Natural killer cell (primary cell): Measurements from ENCODE around the gene S100A2. TPM values are rescaled to one million over a fixed set of nuclear protein-coding genes. Genes with fewer than 3 reads are reported as not detected.

Experiments
- ATAC-seq, 3 donors: fragments of 150-1000 bp in 2 of 3; fragments of 200-7000 bp in 1 of 3; cut with Tn5 transposase; 1 replicate in 1 of 3; 2 replicates in 2 of 3; pipeline ENCODE4 v1.10.0; 2021; ENCODE audit warnings: mild to moderate bottlenecking in 2 of 3, moderate library complexity in 2 of 3
- DNase-seq, 2 donors: peaks; one replicate each; pipeline versions ENCODE4 v3.0.0 to v3.0.0-alpha.2; 2013 to 2021; ENCODE audit warnings: mixed read lengths in 1 of 2
- H3K27ac ChIP-seq: one replicate; pipeline ENCODE4 v1.5.1; 2013; ENCODE audit warnings: mild to moderate bottlenecking, low read length
- H3K27me3 ChIP-seq: one replicate; pipeline ENCODE4 v1.6.1; 2013; ENCODE audit warnings: low read length; ENCODE audit not compliant: control insufficient read depth, insufficient read depth
- H3K36me3 ChIP-seq: one replicate; pipeline ENCODE4 v1.6.1; 2013; ENCODE audit warnings: low read length; ENCODE audit not compliant: control insufficient read depth, insufficient read depth
- H3K4me1 ChIP-seq: one replicate; pipeline ENCODE4 v1.6.1; 2013; ENCODE audit warnings: low read length; ENCODE audit not compliant: control insufficient read depth, insufficient read depth
- H3K4me3 ChIP-seq: one replicate; pipeline ENCODE4 v1.5.1; 2013; ENCODE audit warnings: low read length
- H3K9me3 ChIP-seq: one replicate; pipeline ENCODE4 v1.6.1; 2013; ENCODE audit warnings: low read length; ENCODE audit not compliant: control insufficient read depth, insufficient read depth
- H3K27ac Mint-ChIP-seq, 2 donors: one replicate each; pipeline ENCODE4 v1.8.0; 2022; ENCODE audit warnings: mild to moderate bottlenecking in 2 of 2, mixed read lengths in 2 of 2, moderate library complexity in 1 of 2
- H3K27me3 Mint-ChIP-seq, 2 donors: one replicate each; pipeline ENCODE4 v1.8.0; 2022; ENCODE audit warnings: low read depth in 2 of 2, mixed read lengths in 2 of 2
- H3K36me3 Mint-ChIP-seq: one replicate; pipeline ENCODE4 v1.8.0; 2022; ENCODE audit warnings: mixed read lengths
- H3K4me1 Mint-ChIP-seq, 2 donors: one replicate each; pipeline ENCODE4 v1.8.0; 2022; ENCODE audit warnings: mixed read lengths in 2 of 2
- H3K4me3 Mint-ChIP-seq: one replicate; pipeline ENCODE4 v1.8.0; 2022; ENCODE audit warnings: mild to moderate bottlenecking, moderate library complexity, mixed read lengths
- H3K9me3 Mint-ChIP-seq, 2 donors: one replicate each; pipeline ENCODE4 v1.8.0; 2022; ENCODE audit warnings: mixed read lengths in 2 of 2
- WGBS: methylation state at CpG from one replicate; pipeline ENCODE4 v1.1.7; 2013; ENCODE audit warnings: missing lambda C conversion rate; ENCODE audit not compliant: insufficient coverage; 5-methylcytosine and 5-hydroxymethylcytosine counted together
- intact Hi-C: fragments of 100-400 bp; cut with micrococcal nuclease; formaldehyde crosslinking; loops from one replicate; pipeline ENCODE4 v1.14.2; 2022
- total RNA-seq, 4 donors: library from RNA; stranded (reverse); fragments of 120-200 nt in 1 of 4; gene quantifications; one replicate each; pipeline versions ENCODE4 v1.2.3 to v1.2.4, GENCODE V29; 2013 to 2022
- TF ChIP-seq, protein P1 (sequence below): fragments of 200-600 bp; IDR thresholded peaks from one replicate; pipeline ENCODE4 v1.8.0; 2022; ENCODE audit warnings: antibody characterized with exemption

Gene S100A2
- total RNA-seq, 3 donors from 2014 or later (not counting 1 experiment from before 2014, with no cell fraction given), result not detected

DNA sequence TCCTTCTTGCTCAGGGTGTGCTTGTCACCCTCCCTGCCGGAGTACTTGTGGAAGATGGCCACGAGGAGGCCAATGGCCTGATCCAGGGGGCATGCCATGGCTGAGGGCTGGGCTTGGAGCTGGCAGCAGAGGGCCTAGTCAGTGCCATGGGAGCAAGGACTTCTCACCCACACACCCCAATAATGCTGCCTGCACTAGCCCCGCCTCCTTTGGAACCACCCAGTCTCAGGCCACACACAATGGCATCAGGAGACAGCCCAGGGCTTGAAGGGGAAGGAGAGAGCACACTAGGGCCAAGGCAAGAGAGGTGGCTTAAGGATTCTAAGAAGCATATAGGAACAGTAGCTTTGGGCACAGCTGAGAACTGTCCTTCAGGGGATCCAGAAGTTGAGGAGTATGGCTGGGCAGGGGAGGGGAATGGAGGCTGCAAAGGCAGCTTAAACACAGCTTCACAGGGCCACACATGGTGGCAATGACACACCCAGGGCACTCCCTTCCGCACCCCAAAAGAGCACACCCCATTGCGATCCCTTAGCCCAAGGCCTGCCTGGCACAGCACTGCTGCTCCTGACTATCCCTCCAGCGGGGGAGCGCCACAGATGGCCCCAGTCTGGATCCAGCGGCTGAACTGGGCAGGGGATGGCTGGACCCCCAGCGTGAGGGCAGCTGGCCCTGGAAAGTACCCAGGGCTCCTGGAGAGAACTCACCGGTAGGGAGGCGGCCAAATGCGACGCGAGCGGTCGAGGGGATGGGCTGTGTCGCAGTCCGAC, 30.2 kb downstream of the S100A2 start, which contains the start of gene S100A6:
TSS of gene S100A6 (minus strand) at position 750 of the 770 bp plus-strand sequence. CDS start at position 98, 652 bp downstream.
- peak within 1 kb of the TSS; percentile 96 for H3K27ac ChIP-seq
- Mint-ChIP-seq H3K27ac (peak within 1 kb of the TSS; percentile 90 to 94), H3K4me1 (peaks cover 62 to 74% of the 10 kb centered on the region in 2 donors), H3K4me3 (peak within 1 kb of the TSS; percentile 93), H3K36me3 (no peaks in the 10 kb centered on the region), H3K9me3 (no peaks in the 10 kb centered on the region), H3K27me3 (no peaks in the 10 kb centered on the region)
- TF ChIP-seq, protein P1, sequence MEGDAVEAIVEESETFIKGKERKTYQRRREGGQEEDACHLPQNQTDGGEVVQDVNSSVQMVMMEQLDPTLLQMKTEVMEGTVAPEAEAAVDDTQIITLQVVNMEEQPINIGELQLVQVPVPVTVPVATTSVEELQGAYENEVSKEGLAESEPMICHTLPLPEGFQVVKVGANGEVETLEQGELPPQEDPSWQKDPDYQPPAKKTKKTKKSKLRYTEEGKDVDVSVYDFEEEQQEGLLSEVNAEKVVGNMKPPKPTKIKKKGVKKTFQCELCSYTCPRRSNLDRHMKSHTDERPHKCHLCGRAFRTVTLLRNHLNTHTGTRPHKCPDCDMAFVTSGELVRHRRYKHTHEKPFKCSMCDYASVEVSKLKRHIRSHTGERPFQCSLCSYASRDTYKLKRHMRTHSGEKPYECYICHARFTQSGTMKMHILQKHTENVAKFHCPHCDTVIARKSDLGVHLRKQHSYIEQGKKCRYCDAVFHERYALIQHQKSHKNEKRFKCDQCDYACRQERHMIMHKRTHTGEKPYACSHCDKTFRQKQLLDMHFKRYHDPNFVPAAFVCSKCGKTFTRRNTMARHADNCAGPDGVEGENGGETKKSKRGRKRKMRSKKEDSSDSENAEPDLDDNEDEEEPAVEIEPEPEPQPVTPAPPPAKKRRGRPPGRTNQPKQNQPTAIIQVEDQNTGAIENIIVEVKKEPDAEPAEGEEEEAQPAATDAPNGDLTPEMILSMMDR, result no peak
- DNase-seq (peak; percentile 29 to 68), ATAC-seq (peak; percentile 9 to 35 (median 27))
- H3K27me3 ChIP-seq, result no peaks in the 10 kb centered on the region
- H3K4me1 ChIP-seq, result peaks cover 69% of the 10 kb centered on the region
- H3K4me3 ChIP-seq, result peak within 1 kb of the TSS; percentile 90
- H3K9me3 ChIP-seq, result no peaks in the 10 kb centered on the region
- intact Hi-C loops, result loop anchor here (1.0 to 2.0 kb wide), 2 partner anchors 10 to 99 kb away; partner anchors contain the start of genes CHTOP and S100A4
- 11% methylated on average over 18 of the region's 18 CpGs for WGBS
- H3K36me3 ChIP-seq, result peaks cover 8% of the 10 kb centered on the region

DNA sequence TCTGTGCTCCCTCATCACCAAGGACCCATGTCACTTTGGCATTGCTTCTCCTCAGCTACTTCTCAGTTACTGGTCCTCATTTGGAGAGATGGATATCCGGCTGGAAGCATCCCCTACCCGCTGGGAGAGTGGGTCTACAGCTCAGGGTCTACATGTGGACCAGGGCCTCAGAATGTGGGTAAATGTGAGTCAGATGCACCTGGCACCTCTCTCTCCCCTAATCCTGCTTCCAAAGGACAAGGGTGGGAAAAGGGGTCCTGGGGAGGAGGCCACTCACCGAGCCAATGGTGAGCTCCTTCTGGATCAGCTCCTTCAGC, 30.8 kb downstream of the S100A2 start:
- intact Hi-C loops, result no loop called here
- TF ChIP-seq, protein P1, result no peak
- ATAC-seq, result no peak

DNA sequence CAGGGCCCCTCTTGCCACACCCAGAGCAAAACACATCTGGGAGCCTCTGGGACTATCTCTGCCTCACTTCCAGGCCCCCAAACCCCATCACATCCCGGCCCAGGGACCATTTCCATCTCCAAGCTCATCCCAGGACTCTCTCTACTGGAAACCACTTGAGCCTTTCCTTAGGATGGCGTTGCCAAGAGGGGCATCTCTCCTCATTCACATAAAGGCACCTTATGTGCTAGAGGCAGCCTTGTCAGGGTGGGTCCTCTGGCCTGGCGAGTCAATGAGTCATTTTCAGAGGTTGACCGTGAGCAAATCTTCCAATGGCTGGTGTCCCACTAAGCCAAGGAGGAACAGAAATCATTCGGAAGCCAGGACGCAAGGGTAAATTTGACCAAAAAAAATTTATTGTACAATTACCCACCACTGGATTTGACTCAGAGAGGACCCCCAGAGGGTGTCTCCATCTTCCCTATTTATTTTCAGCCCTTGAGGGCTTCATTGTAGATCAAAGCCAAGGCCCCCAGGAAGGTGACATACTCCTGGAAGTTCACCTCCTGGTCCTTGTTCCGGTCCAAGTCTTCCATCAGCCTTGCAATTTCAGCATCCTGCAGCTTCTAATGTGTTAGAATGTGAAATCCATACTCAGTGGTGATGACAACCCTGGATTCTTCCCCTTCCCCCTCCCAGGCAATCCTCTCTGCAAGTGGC, 31.3 kb downstream of the S100A2 start:
- Histone ChIP-seq H3K9me3 (no peaks in the 10 kb centered on the region), H3K27me3 (no peaks in the 10 kb centered on the region), H3K27ac (peak overlapping the region; percentile 96), H3K4me1 (peaks cover 59% of the 10 kb centered on the region), H3K36me3 (peaks cover 8% of the 10 kb centered on the region), H3K4me3 (peak overlapping the region; percentile 90)
- intact Hi-C loops, result no loop called here
- TF ChIP-seq, protein P1, result no peak
- H3K27ac Mint-ChIP-seq, result peak overlapping the region; percentile 90 to 94
- ATAC-seq, result no peak
- 93% methylated on average over 7 of the region's 7 CpGs for WGBS
- no peak for DNase-seq
- H3K27me3 Mint-ChIP-seq, result no peaks in the 10 kb centered on the region
- no peaks in the 10 kb centered on the region for H3K9me3 Mint-ChIP-seq
- peak overlapping the region; percentile 88 for H3K4me3 Mint-ChIP-seq
- H3K4me1 Mint-ChIP-seq, result peaks cover 51 to 63% of the 10 kb centered on the region in 2 donors
- no peaks in the 10 kb centered on the region for H3K36me3 Mint-ChIP-seq

More for the DNA sequence above, 30.8 kb downstream of the S100A2 start:
- Mint-ChIP-seq H3K4me1 (peaks cover 56 to 68% of the 10 kb centered on the region in 2 donors), H3K9me3 (no peaks in the 10 kb centered on the region), H3K36me3 (no peaks in the 10 kb centered on the region), H3K27me3 (no peaks in the 10 kb centered on the region), H3K4me3 (peak overlapping the region; percentile 88), H3K27ac (peak overlapping the region; percentile 90 to 94)
- H3K9me3 ChIP-seq, result no peaks in the 10 kb centered on the region
- DNase-seq, result no peak
- H3K27me3 ChIP-seq, result no peaks in the 10 kb centered on the region
- 83% methylated on average over 3 of the region's 3 CpGs for WGBS
- H3K4me1 ChIP-seq, result peaks cover 64% of the 10 kb centered on the region
- peak overlapping the region; percentile 96 for H3K27ac ChIP-seq
- H3K36me3 ChIP-seq, result peaks cover 8% of the 10 kb centered on the region
- peak overlapping the region; percentile 90 for H3K4me3 ChIP-seq
